Measurements from ENCODE around the gene CYSTM1.

GRCh38 chr5:140230373-140230772, 55.4 kb downstream of the CYSTM1 start:
- TF ChIP-seq CTCF (IDR thresholded peaks at IDR 0.05) (no peak), POLR2AphosphoS5 (IDR thresholded peaks at IDR 0.05) (no peak), POLR2A (IDR thresholded peaks at IDR 0.05) (no peak)

Data from sigmoid colon (tissue), 4 donors.